ENCODE results near the gene CIBAR2.

GRCh38 chr16:85139881-85140339 lies 27.6 kb upstream of the CIBAR2 start:
- no peak for TF ChIP-seq CTCF (conservative IDR thresholded peaks at IDR 0.05 in 1 of 2, IDR thresholded peaks at IDR 0.05 in 1 of 2; ENCODE audit: low read depth in 1 of 2, low read length in 2 of 2)
- no peak for TF ChIP-seq EZH2 (IDR thresholded peaks at IDR 0.05; ENCODE audit: low read length, missing control alignments)

All from fibroblast of lung (primary cell).